GM23338 (cell line): Measurements from ENCODE around the gene PTPRA. TPM values are rescaled to one million over a fixed set of nuclear protein-coding genes. Genes with fewer than 3 reads are reported as not detected.

Experiments
- ATAC-seq: fragments of 200-7000 bp; cut with Tn5 transposase; 3 replicates; pipeline ENCODE4 v1.9.1; 2020
- DNase-seq: peaks from one replicate; pipeline ENCODE4 v3.0.0-alpha.2; 2015; ENCODE audit warnings: low spot score
- H2AFZ ChIP-seq: fragments of 200-600 bp; sonication (generic); 2 replicates; pipeline ENCODE4 v1.8.0; 2016; ENCODE audit warnings: antibody characterized with exemption, mild to moderate bottlenecking, moderate library complexity
- H3F3A ChIP-seq: fragments of 200-600 bp; sonication (generic); replicated peaks from 2 replicates; pipeline ENCODE4 v1.8.0; 2017; ENCODE audit warnings: antibody characterized with exemption, mixed run types, low read depth
- H3K27ac ChIP-seq: fragments of 200-600 bp; sonication (generic); 2 replicates; pipeline ENCODE4 v1.6.1; 2016; ENCODE audit warnings: low read depth
- H3K27me3 ChIP-seq: fragments of 200-600 bp; sonication (generic); 2 replicates; pipeline ENCODE4 v1.8.0; 2016; ENCODE audit warnings: mild to moderate bottlenecking, mixed run types, moderate library complexity; ENCODE audit not compliant: insufficient read depth
- H3K36me3 ChIP-seq: fragments of 200-600 bp; sonication (generic); 2 replicates; pipeline ENCODE4 v1.8.0; 2016; ENCODE audit warnings: mild to moderate bottlenecking; ENCODE audit not compliant: insufficient read depth
- H3K4me1 ChIP-seq: fragments of 200-600 bp; sonication (generic); 2 replicates; pipeline ENCODE4 v1.8.0; 2016; ENCODE audit warnings: mild to moderate bottlenecking, moderate library complexity; ENCODE audit not compliant: insufficient read depth
- H3K4me2 ChIP-seq: fragments of 200-600 bp; sonication (generic); 2 replicates; pipeline ENCODE4 v1.7.1; 2017; ENCODE audit warnings: mixed run types
- H3K4me3 ChIP-seq: fragments of 200-600 bp; sonication (generic); 2 replicates; pipeline ENCODE4 v1.6.1; 2016; ENCODE audit warnings: mixed run types
- H3K79me2 ChIP-seq: fragments of 200-600 bp; sonication (generic); replicated peaks from 2 replicates; pipeline ENCODE4 v1.8.0; 2017; ENCODE audit warnings: mild to moderate bottlenecking; ENCODE audit not compliant: insufficient read depth
- H3K9me2 ChIP-seq: fragments of 200-600 bp; sonication (generic); 2 replicates; pipeline ENCODE4 v1.8.0; 2017; ENCODE audit not compliant: insufficient read depth
- H4K20me1 ChIP-seq: fragments of 200-600 bp; sonication (generic); replicated peaks from 2 replicates; pipeline ENCODE4 v1.8.0; 2017; ENCODE audit warnings: mild to moderate bottlenecking; ENCODE audit not compliant: insufficient read depth
- H3K27ac Mint-ChIP-seq: 2 replicates; pipeline ENCODE4 v1.8.0; 2020; ENCODE audit warnings: inconsistent platforms, mild to moderate bottlenecking, moderate library complexity, mixed read lengths
- H3K27me3 Mint-ChIP-seq: 3 replicates; pipeline ENCODE4 v1.8.0; 2022; ENCODE audit warnings: low read depth, mild to moderate bottlenecking, moderate library complexity, mixed read lengths, inconsistent platforms; ENCODE audit not compliant: insufficient read depth, poor library complexity
- H3K36me3 Mint-ChIP-seq: 3 replicates; pipeline ENCODE4 v1.8.0; 2021; ENCODE audit warnings: low read depth, mild to moderate bottlenecking, inconsistent platforms, moderate library complexity, mixed read lengths
- H3K4me1 Mint-ChIP-seq: 3 replicates; pipeline ENCODE4 v1.8.0; 2020; ENCODE audit warnings: mild to moderate bottlenecking, inconsistent platforms, mixed read lengths
- H3K4me3 Mint-ChIP-seq: 3 replicates; pipeline ENCODE4 v1.8.0; 2021; ENCODE audit warnings: moderate library complexity, mild to moderate bottlenecking, inconsistent platforms, mixed read lengths
- H3K9me3 Mint-ChIP-seq: 3 replicates; pipeline ENCODE4 v1.8.0; 2020; ENCODE audit warnings: moderate library complexity, mild to moderate bottlenecking, inconsistent platforms, mixed read lengths
- CREB1 ChIP-seq: fragments of 250-450 bp; sonication (Bioruptor Pico); IDR thresholded peaks from 2 replicates; pipeline ENCODE4 v1.5.0; 2020; ENCODE audit warnings: low read depth, mild to moderate bottlenecking, moderate library complexity
- EZH2 ChIP-seq: fragments of 200-600 bp; sonication (generic); IDR thresholded peaks from one replicate; pipeline ENCODE4 v1.8.0; 2017; ENCODE audit warnings: antibody characterized with exemption, mild to moderate bottlenecking, low read depth; ENCODE audit not compliant: unreplicated experiment
- EZH2phosphoT487 ChIP-seq: fragments of 200-600 bp; sonication (generic); IDR thresholded peaks from one replicate; pipeline ENCODE4 v1.8.1; 2018; ENCODE audit warnings: antibody characterized with exemption; ENCODE audit not compliant: unreplicated experiment
- JUNB ChIP-seq: IDR thresholded peaks from one replicate; pipeline ENCODE4 v1.6.1; 2016; ENCODE audit warnings: antibody characterized with exemption; ENCODE audit not compliant: unreplicated experiment
- NANOG ChIP-seq: IDR thresholded peaks from 2 replicates; pipeline ENCODE4 v1.6.1; 2016; ENCODE audit warnings: antibody characterized with exemption, borderline replicate concordance
- POLR2AphosphoS5 ChIP-seq: IDR thresholded peaks from 2 replicates; pipeline ENCODE4 v1.6.1; 2016; ENCODE audit warnings: antibody characterized with exemption, low read depth
- STAT1 ChIP-seq: IDR thresholded peaks from one replicate; pipeline ENCODE4 v1.6.1; 2016; ENCODE audit warnings: antibody characterized with exemption; ENCODE audit not compliant: unreplicated experiment
- ZNF114 ChIP-seq: fragments of 250-450 bp; sonication (Bioruptor Pico); IDR thresholded peaks from 2 replicates; pipeline ENCODE4 v1.5.0; 2020; ENCODE audit warnings: mild to moderate bottlenecking, moderate library complexity
- ZNF331 ChIP-seq: fragments of 250-450 bp; sonication (Bioruptor Pico); IDR thresholded peaks from 2 replicates; pipeline ENCODE4 v1.5.0; 2020; ENCODE audit warnings: low read depth, mild to moderate bottlenecking, moderate library complexity
- polyA plus RNA-seq: library from polyadenylated mRNA; unstranded; fragments of >200 nt; fragmentation: Nextera tagmentation; extraction: Ambion mirVana; gene quantifications from 2 replicates; pipeline ENCODE4 v1.2.1, GENCODE V29; 2016
- total RNA-seq: library from RNA; depleted of rRNA; stranded (reverse); fragments of >200 nt; shearing (Covaris generic); gene quantifications from 2 replicates; pipeline ENCODE4 v1.2.3, GENCODE V29; 2014
- TF ChIP-seq, protein P1 (sequence below), 2 experiments: fragments of 200-600 bp in 1 of 2; sonication (generic) in 1 of 2; conservative IDR thresholded peaks; 2 replicates each; pipeline versions ENCODE4 v1.5.1 to v1.6.1; 2016 to 2017; ENCODE audit warnings: antibody characterized with exemption in 2 of 2, low read depth in 2 of 2, mild to moderate bottlenecking in 2 of 2, moderate library complexity in 1 of 2
- TF ChIP-seq, protein P2 (sequence below): IDR thresholded peaks from one replicate; pipeline ENCODE4 v1.6.1; 2018; ENCODE audit warnings: antibody characterized with exemption; ENCODE audit not compliant: unreplicated experiment
- TF ChIP-seq, protein P3 (sequence below): IDR thresholded peaks from 2 replicates; pipeline ENCODE4 v1.6.1; 2016; ENCODE audit warnings: antibody characterized with exemption

Gene PTPRA
- total and polyA plus RNA-seq, 2 experiments from 2014 or later, result 37.8 to 39.3 TPM

DNA sequence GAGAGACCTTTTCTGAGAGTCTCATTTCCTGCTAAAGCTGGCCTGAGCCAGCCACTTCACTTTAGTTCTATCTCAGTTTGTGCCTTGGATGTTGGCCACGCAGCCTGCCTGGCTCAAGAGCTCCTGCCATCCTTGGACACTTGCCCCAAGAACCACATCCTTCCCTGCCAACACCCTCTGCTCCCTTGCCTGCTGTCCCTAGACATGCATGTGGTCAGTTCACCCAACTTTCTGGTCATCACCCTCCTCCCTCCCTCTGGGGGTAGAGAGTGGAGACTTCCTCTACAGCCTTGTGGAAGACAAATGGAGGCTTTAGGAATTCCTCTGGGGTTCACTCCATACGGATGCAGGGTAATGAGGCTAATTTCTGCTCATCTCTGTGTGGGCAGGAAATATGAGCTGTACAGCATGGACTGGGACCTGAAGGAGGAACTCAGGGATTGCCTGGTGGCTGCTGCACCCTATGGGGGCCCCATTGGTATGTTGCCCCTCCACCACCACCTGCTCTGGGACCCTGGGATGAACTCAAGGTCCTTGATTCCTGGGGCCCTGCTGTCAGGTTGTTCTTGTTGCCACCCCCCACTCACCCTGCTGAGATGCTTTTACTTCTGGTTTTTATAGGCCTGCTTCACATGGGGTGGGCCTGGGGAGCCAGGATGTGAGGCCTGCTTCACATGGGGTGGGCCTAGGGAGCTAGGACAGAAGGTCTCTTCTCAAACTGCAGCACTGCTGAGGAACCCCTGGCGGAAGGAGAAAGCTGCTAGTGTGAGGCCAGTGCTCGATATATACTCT is 13.8 kb upstream of the PTPRA start:
- Histone ChIP-seq H3K79me2 (no peaks in the 10 kb centered on the region), H3K36me3 (no peaks in the 10 kb centered on the region), H4K20me1 (no peaks in the 10 kb centered on the region), H3K4me1 (no peaks in the 10 kb centered on the region), H3K27me3 (no peaks in the 10 kb centered on the region), H3K4me3 (no peak overlapping the region), H3F3A (no peaks in the 10 kb centered on the region), H3K27ac (no peak overlapping the region), H3K4me2 (no peak overlapping the region), H3K9me2 (no peaks in the 10 kb centered on the region), H2AFZ (no peak overlapping the region)
- TF ChIP-seq, protein P1, sequence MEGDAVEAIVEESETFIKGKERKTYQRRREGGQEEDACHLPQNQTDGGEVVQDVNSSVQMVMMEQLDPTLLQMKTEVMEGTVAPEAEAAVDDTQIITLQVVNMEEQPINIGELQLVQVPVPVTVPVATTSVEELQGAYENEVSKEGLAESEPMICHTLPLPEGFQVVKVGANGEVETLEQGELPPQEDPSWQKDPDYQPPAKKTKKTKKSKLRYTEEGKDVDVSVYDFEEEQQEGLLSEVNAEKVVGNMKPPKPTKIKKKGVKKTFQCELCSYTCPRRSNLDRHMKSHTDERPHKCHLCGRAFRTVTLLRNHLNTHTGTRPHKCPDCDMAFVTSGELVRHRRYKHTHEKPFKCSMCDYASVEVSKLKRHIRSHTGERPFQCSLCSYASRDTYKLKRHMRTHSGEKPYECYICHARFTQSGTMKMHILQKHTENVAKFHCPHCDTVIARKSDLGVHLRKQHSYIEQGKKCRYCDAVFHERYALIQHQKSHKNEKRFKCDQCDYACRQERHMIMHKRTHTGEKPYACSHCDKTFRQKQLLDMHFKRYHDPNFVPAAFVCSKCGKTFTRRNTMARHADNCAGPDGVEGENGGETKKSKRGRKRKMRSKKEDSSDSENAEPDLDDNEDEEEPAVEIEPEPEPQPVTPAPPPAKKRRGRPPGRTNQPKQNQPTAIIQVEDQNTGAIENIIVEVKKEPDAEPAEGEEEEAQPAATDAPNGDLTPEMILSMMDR (conservative IDR thresholded peaks at IDR 0.05; ENCODE audit: low read depth in 2 of 2), result no peak
- Mint-ChIP-seq H3K9me3 (no peaks in the 10 kb centered on the region), H3K4me3 (no peak overlapping the region), H3K27ac (no peak overlapping the region), H3K36me3 (peaks cover 3% of the 10 kb centered on the region; the same call in 1 of the 3 replicates), H3K4me1 (no peaks in the 10 kb centered on the region), H3K27me3 (peaks cover 2% of the 10 kb centered on the region)
- ATAC-seq, result no peak
- no peak for DNase-seq

DNA sequence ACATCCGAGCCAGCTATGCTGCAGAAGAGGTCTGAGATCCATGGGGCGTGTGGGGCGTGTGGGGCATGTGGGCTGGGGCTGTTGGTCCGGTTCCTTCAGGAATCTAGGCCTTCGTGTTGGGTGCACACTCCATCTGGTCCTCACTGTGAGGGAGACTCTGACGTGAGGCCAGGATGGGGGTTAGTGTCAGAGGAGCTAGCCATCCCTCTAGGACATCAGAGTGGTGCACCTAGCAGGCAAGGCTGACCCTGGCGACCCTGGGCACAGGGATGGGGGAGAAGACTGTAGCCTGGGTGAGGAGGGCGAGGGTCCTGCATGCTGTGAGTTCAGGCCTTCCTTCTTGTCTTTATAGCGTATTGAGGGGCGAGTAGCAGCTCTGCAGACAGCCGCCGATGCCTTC is 8.7 kb upstream of the PTPRA start:
- DNase-seq (no peak), ATAC-seq (no peak)
- H3K36me3 Mint-ChIP-seq, result peaks cover 3% of the 10 kb centered on the region; the same call in 1 of the 3 replicates
- no peak overlapping the region for H3K4me3 Mint-ChIP-seq
- H3K9me3 Mint-ChIP-seq, result no peaks in the 10 kb centered on the region
- peaks cover 6% of the 10 kb centered on the region for H3K27me3 Mint-ChIP-seq
- Histone ChIP-seq H3K9me2 (no peaks in the 10 kb centered on the region), H3K79me2 (no peaks in the 10 kb centered on the region), H2AFZ (no peak overlapping the region), H3K4me3 (no peak overlapping the region), H3K27me3 (0 out of 2 replicates have a peak, but pooled peaks cover 3% of the 10 kb centered on the region), H4K20me1 (no peaks in the 10 kb centered on the region), H3K27ac (no peak overlapping the region), H3F3A (no peaks in the 10 kb centered on the region), H3K4me2 (no peak overlapping the region), H3K4me1 (no peaks in the 10 kb centered on the region), H3K36me3 (no peaks in the 10 kb centered on the region)
- H3K4me1 Mint-ChIP-seq, result no peaks in the 10 kb centered on the region
- no peak overlapping the region for H3K27ac Mint-ChIP-seq
- TF ChIP-seq EZH2 (no peak), STAT1 (no peak), POLR2AphosphoS5 (no peak), ZNF114 (CRISPR knock-in tag) (no peak), NANOG (no peak), ZNF331 (CRISPR knock-in tag) (no peak), JUNB (no peak), CREB1 (CRISPR knock-in tag) (no peak), EZH2phosphoT487 (no peak)
- TF ChIP-seq, protein P2, sequence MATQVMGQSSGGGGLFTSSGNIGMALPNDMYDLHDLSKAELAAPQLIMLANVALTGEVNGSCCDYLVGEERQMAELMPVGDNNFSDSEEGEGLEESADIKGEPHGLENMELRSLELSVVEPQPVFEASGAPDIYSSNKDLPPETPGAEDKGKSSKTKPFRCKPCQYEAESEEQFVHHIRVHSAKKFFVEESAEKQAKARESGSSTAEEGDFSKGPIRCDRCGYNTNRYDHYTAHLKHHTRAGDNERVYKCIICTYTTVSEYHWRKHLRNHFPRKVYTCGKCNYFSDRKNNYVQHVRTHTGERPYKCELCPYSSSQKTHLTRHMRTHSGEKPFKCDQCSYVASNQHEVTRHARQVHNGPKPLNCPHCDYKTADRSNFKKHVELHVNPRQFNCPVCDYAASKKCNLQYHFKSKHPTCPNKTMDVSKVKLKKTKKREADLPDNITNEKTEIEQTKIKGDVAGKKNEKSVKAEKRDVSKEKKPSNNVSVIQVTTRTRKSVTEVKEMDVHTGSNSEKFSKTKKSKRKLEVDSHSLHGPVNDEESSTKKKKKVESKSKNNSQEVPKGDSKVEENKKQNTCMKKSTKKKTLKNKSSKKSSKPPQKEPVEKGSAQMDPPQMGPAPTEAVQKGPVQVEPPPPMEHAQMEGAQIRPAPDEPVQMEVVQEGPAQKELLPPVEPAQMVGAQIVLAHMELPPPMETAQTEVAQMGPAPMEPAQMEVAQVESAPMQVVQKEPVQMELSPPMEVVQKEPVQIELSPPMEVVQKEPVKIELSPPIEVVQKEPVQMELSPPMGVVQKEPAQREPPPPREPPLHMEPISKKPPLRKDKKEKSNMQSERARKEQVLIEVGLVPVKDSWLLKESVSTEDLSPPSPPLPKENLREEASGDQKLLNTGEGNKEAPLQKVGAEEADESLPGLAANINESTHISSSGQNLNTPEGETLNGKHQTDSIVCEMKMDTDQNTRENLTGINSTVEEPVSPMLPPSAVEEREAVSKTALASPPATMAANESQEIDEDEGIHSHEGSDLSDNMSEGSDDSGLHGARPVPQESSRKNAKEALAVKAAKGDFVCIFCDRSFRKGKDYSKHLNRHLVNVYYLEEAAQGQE, result no peak
- TF ChIP-seq, protein P3, sequence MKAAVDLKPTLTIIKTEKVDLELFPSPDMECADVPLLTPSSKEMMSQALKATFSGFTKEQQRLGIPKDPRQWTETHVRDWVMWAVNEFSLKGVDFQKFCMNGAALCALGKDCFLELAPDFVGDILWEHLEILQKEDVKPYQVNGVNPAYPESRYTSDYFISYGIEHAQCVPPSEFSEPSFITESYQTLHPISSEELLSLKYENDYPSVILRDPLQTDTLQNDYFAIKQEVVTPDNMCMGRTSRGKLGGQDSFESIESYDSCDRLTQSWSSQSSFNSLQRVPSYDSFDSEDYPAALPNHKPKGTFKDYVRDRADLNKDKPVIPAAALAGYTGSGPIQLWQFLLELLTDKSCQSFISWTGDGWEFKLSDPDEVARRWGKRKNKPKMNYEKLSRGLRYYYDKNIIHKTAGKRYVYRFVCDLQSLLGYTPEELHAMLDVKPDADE, result no peak
- TF ChIP-seq, protein P1 (conservative IDR thresholded peaks at IDR 0.05; ENCODE audit: low read depth in 2 of 2), result no peak
